ENCODE results near the gene KIAA0513.
A peak's percentile ranks its signal among the peaks of the same experiment; 100 is the strongest.

KIAA0513 gene

DNA sequence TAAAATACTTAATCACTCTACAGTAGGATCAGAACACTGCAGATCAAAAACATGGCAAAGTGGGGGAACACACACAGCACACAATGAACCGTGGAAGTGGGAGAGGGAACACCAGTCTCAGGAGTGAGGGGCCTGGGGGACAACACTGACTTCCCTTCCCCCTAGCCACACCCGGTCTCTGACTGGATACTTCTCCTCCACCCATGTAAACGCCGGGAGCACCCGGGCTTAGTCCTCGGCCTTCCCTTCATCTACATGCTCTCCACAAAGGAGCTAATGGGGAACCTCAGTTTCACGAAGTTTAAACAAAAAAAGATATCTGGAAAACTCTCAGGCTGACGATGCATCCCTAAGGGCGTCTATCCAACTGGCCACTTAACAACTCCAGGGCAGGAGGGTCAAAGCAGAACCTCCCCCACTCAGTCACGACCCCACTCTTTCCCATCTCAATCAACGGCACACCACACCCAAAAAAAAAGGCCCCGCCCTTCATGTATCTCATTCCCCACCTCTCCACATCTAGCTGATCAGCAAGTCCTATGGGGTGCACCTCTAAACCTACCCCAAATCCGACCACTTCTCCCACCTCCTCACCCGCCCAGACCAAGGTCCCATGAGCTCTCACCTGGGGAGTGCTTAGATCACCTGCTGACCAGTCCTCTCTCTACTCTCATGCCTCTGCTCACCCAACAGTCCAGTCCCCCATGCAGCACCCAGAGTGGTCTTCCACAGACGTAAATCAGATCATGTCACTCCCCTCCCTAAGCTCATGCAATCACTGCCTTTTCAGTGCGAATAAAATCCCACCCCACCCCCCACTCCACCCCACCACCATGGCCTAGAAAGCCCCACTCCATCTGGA, 23.6 kb upstream of the KIAA0513 start:
- TF ChIP-seq, protein P1, sequence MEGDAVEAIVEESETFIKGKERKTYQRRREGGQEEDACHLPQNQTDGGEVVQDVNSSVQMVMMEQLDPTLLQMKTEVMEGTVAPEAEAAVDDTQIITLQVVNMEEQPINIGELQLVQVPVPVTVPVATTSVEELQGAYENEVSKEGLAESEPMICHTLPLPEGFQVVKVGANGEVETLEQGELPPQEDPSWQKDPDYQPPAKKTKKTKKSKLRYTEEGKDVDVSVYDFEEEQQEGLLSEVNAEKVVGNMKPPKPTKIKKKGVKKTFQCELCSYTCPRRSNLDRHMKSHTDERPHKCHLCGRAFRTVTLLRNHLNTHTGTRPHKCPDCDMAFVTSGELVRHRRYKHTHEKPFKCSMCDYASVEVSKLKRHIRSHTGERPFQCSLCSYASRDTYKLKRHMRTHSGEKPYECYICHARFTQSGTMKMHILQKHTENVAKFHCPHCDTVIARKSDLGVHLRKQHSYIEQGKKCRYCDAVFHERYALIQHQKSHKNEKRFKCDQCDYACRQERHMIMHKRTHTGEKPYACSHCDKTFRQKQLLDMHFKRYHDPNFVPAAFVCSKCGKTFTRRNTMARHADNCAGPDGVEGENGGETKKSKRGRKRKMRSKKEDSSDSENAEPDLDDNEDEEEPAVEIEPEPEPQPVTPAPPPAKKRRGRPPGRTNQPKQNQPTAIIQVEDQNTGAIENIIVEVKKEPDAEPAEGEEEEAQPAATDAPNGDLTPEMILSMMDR (IDR thresholded peaks at IDR 0.05; ENCODE audit: insufficient read depth, low read depth, low read length, missing control alignments): no peak

DNA sequence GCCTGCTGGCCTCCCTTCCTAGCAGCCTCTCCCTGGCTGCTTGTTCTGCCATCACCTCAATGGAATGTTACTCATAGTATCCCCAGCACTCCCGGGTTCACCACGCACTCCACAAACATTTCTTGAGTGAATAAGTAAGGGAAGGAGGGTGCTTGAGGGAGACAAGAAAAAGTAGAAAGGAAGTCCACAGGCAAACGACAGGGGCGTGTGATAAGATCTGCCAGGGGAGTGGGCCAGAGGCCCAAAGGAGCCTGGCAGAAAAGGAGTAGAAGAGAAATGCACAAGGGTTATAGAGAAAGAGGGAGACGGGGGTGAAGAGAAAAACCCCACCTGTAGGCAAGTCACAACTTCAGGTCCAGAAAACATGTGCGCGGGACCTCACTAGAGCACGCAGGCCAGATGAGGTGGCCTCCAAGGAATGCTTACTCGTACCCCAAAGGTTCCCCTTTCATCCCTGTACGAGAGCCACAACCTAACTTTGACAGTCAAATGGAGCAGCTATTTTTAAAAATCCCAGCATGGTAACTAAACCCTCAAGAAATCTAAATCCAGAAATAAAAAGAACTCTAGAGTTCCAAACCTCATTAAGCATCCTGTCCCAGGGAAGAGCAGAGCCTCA, 22.9 kb upstream of the KIAA0513 start:
- TF ChIP-seq, protein P1 (IDR thresholded peaks at IDR 0.05; ENCODE audit: insufficient read depth, low read depth, low read length, missing control alignments): no peak
- peak; percentile 88 for DNase-seq (ENCODE audit: low read depth)
- no peak overlapping the region for H3K4me3 ChIP-seq (ENCODE audit: low read length)

More for the DNA sequence above, 23.6 kb upstream of the KIAA0513 start:
- no peak overlapping the region for H3K4me3 ChIP-seq (ENCODE audit: low read length)
- no peak for DNase-seq (ENCODE audit: low read depth)

DNA sequence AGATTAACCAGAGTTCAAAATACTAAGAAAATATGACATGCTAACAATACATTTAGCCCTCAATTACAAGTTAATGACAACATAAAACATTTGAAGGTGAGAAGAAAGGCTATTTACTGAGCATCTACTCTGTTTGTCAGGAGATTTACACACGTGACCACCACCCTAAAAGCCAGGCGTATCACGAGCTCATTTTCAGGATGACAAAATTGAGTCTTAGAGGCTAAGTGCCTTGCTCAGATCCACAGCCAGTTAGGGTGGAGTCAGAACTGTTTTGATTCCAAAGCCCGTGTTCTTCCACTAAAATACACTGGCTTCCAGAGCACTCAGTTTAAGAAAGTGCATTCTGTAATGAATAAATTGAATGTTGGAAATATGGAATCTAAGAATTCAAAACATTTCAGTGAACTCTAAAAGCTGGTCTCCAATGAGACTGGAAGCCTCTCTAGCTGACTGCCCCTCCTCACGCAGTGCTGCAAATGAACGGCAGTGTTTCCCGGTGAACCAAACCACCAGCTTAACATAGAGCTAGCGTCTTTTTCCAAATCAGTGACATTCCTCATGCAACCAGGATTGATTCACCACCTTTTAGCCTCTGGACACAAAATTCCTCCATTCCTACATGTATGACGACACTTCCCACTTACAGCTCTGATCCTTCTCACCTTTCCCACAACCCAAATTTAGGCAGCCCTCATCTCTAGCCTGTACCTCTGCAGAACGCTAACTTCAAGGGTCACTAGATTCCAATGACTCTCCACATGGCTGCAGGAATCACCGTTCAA, 22.1 kb upstream of the KIAA0513 start:
- DNase-seq (ENCODE audit: low read depth): peak; percentile 80
- H3K4me3 ChIP-seq (ENCODE audit: low read length): no peak overlapping the region
- TF ChIP-seq, protein P1 (IDR thresholded peaks at IDR 0.05; ENCODE audit: insufficient read depth, low read depth, low read length, missing control alignments): no peak

- H3K4me3 ChIP-seq (ENCODE audit: low read length): no peak overlapping the region
- TF ChIP-seq, protein P1 (IDR thresholded peaks at IDR 0.05; ENCODE audit: insufficient read depth, low read depth, low read length, missing control alignments): no peak
- DNase-seq (ENCODE audit: low read depth): no peak
Observed at GRCh38 chr16:85006639-85007038, 21.0 kb upstream of the KIAA0513 start.

DNA sequence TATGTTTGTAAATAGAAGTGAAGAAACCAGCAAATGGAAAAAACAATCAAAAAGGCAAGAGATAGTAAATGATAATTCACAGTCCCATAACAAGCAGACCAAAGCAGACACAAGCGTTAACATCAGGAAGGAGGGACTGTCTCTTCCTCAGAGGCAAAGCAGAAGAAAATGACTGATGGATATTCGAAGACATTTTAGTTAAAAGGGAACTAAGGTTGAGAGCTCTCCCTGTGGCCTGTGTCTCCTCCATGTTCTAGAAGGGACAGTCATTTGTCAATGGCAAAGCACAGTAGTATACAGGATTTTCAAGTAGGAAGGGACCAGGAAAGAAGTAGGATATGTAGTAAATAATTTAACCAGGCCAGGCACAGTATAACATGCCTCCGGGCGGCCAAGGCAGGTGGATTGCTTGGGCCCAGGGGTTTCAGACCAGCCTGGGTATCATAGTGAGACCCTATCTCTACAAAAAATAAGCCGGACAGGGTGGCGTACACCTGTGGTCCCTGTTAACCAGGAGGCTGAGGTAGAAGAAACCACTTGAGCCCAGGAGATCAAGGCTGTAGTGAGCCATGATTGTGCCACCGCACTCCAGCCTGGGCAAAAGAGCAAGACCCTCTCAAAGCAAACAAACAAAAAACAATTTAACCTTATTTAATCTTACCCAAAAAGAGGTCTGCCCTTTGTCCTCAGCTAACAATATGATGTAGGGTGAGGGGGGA, 19.9 kb upstream of the KIAA0513 start:
- TF ChIP-seq, protein P1 (IDR thresholded peaks at IDR 0.05; ENCODE audit: insufficient read depth, low read depth, low read length, missing control alignments): no peak
- no peak overlapping the region for H3K4me3 ChIP-seq (ENCODE audit: low read length)
- no peak for DNase-seq (ENCODE audit: low read depth)

- TF ChIP-seq, protein P1 (IDR thresholded peaks at IDR 0.05; ENCODE audit: insufficient read depth, low read depth, low read length, missing control alignments): no peak
- no peak overlapping the region for H3K4me3 ChIP-seq (ENCODE audit: low read length)
- DNase-seq (ENCODE audit: low read depth): no peak
Observed at GRCh38 chr16:85008271-85008670, 19.3 kb upstream of the KIAA0513 start.

Data from epithelial cell of esophagus (primary cell).